NCI-H2029 treated with DMSO at 0.1 percent for 48 hours (cell line): ENCODE data around the gene DNAH7.

ENCODE experiments used
- DNase-seq: peaks from one replicate; lab custom pipeline; 2025; lab: John Stamatoyannopoulos, UW

DNAH7 gene

DNA sequence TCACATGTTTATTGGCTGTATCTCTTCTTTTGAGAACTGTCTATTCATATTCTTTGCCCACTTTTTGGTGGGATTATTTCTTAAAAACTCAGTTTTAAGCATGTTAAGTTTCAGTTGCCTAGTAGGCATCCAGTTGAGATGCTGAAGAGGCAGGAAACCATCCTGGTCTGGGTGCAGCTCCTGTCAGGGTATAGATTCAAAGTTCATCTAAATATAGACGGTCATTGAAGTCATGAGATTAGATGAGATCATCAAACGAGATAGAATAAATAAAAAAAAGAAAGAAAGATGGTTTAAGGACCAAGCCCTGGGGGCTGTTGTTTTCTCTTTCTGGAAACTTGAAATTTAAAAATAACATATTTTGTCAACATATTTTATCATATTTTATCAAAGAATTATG is 9.2 kb upstream of the DNAH7 start:
- DNase-seq = no peak

DNA sequence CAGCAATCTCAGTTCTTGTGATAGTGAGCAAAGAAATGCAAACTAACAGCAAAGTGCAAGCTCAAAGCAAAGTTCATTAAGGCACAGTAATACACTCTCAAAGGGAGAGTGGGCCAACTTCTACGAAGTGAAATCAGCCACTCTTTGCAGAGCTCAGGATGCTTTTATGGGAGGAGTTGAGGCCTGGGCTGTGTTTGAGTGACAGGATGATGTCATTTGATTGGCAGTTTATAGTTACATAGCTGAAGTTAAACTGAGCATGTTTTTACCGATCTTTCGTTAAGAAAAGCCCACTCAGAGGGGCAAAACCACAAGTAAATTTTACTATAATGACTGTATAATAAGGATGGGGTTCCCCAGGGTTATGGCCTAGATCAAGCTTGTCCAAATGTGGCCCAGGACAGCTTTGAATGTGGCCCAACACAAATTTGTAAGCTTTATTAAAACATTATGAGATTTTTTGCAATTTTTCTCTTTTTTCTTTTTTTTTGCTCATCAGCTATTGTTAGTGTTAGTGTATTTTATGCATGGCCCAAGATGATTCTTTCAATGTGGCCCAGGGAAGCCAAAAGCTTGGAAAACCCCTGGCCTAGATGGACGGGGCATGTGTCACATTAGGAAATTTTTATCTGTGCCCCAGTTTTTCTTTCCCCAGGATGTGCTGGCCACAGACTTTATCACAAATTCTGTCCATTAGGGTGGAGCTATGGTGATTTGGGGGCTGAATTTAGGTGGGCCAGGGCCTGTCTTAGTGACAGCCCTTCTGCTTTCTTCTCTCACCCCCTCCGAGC is 8.3 kb upstream of the DNAH7 start:
- DNase-seq = no peak

DNA sequence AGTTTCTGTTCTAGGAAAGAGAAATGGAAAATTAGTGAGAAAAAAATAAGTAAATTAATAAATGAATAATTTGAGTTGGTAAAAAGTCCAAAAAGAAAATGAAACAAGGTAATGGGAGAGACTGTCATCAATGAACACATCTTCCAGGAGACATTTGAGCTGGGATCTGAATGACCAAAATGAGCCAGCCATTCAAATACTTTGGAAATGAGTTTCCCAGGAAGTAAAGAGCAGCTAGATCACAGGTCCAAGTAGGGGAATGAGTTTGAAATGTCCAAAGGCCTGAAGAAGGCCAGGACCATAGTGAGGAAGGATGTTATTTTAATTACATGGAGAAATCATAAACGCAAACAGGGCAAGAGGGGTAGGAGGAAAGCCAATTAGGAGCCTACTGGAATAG is 6.6 kb upstream of the DNAH7 start:
- no peak for DNase-seq

DNA sequence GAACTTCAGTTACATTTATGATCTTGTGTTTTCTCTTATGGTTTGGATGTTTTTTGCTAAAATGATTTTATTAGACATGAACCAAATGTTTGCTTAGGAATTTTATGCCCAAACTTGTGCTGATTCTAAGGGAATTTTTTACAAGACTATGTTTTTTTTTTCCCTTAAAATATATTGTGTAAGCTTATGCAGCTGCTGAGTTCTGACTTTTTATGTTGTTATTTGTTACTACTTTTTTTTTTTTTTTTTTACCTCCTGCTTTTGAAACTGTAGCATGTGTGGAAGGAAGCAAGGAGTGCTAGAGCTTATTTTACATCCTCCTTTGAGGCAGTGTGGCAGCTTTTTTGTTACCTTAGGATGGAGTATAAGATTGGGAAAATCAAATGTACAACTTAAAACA is 6.0 kb upstream of the DNAH7 start:
- DNase-seq = no peak

DNA sequence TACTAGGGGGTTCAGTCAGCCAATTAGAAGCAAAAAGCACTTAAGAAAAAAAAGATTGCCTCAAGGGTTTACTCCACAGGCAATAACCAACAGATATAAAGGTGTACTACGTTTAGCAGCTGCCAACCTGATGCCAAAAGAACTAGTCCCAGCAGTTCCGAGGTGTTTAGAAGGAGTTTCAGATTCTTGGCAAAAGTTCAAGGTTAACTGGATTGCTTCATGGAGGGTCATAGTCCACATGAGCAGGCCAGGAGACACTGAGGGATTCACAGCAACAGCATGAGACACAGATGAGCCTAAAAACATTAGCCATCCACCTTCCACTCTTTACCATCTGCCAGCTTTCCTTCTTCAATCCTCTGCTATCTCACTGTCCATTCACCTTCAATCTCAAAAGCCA is 4.9 kb upstream of the DNAH7 start:
- DNase-seq = no peak

DNA sequence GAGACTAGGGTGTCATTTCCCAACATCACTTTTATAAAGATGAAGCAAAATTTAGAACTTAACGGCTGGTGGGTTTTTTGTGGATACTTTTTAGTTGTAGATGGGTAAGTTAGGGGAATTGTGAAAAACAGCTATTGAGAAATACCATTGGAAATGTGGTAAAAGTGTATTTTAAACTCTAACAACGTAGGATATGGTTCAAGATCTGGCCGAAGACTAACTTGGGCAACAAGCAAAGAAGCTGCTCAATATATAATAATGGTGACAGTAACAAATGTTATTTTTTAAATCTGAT is 1.6 kb downstream of the DNAH7 start:
- no peak for DNase-seq

DNA sequence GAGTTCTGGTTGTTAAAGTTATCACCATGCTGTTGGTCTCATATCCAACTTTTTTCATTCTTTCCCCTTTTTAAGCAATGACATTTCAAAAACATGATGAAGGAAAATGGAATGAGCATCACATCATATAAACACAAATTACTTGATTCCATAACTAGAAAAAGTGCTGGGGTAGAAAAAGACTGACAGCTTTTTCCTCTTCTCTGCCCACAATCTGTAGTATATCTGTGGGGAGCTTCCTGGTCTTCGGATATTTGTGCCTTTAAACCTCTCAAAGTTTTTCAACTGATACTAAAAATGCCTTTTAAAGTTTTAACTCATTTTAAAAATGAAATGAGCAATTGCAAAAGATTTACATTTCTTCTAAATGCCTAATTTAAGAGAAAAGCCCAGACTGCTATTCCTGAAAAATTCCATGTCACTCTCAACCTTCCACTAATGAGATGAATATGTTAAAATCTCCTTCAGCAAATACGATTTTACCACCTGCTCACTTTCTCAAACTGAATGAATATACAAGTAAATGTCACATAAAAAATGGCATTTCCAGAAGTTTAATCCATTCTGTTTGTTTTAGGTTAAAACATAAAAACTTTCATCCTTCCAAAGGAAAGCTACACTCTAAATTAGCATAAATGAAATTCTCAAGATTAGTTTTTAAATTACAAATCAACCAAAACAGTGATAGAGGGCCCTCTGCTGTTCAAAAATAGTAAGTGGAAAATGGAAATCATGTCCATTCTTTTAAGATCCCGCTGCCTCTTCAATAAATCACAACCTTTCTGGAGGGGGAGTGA is 2.1 kb downstream of the DNAH7 start:
- no peak for DNase-seq

DNA sequence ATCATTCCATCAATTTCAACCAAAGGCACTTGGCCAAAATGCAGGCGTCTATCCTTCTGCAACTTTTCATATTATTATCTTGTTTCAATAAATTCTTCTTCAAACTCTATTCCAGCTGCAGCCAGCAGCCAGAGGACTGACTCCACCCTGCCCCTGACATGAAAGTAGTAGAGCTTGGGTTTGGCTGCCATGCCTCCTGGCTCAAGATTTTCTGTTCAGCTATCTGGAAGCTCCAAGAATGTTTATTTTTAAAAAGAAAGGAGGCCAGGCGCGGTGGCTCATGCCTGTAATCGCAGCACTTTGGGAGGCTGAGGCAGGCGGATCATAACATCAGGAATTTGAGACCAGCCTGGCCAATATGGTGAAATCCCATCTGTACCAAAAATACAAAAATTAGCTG is 4.9 kb downstream of the DNAH7 start:
- no peak for DNase-seq

DNA sequence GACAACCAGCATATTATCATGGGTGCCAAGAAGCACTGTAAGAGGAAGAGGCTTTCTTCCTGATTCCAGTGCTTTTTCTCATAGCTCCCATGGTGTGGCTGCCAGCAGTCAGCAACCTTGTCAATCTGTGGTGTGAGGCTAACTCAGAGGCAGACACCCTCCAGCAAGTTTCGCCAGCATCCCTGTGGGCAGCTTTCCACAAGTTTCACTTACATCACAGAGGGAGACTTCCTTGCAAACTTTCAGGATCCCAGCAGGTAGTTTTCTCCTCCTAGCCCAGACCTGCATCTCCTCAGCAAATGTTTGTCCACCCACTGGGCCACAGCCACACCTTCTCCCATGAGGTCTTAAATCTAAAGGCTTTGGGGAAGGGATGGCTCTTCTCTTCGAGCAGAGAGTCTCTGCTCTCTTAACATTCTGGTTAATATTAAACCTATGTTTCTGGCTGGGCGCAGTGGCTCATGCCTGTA is 9.1 kb downstream of the DNAH7 start:
- no peak for DNase-seq

DNA sequence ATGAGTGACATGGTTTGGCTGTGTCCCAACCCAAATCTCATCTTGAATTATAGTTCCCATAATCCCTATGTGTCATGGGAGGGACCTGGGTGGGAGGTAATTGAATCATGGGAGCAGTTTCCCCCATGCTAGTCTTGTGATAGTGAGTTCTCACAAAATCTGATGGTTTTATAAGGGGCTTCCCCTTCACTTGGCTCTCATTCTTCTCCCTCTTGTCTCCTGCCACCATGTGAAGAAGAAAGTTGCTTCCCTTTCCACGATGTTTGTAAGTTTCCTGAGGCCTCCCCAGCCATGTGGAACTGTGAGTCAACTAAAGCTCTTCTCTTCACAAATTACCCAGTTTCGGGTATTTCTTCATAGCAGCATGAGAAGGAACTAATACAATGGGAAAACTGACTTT is 14.0 kb downstream of the DNAH7 start:
- DNase-seq = no peak

DNA sequence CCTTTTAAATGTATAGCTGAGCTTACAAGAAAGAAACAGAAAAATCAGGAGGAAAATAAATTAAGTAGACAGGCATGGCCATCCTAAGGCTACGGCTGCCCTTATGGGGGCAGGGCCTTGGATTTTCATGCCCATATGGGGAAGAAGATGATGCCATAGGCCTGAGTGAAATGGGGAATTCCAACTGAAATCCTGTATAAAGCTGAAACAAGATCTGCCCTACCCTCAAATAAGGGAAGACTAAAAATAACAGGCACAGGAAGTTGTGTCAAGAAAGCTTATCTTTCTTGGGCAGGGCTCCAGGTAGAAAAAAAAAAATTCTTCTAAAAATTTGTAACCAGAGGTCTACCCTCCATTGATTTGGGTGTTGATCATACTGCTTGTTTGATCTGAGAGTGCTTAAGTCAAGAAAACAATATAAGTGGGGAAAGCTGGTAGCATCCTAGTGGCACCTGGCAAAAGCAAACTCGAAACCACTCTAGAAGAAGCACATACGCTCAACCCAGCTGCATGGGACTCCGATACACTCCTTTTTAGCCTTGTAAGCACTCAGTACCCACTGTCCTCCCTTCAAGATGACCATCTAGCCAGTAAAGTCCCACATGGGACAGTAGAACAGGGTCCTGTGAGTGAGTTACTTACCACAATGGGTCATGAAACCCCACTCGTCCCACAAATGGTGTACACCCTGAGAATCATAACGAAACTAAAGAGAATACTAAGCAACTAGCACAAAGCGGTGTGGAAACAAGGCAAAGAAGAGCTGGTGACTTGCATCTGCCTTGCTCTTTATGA is 22.3 kb downstream of the DNAH7 start:
- DNase-seq = no peak

DNA sequence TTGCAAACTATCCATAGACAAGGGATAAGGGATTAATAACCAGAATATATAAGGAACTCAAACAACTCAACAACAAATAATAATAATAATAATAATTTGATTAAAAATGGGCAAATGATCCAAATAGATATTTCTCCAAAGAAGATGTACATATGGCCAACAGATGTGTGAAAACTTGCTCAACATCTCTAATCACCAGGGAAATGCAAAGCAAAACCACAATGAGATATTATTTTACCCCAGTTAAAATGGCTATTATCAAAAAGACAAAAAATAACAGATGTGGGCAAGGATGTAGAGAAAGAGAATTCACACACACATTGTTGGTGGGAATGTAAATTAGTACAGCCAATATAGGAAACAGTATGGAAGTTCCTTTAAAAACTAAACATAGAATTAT is 26.9 kb downstream of the DNAH7 start:
- DNase-seq = no peak

DNA sequence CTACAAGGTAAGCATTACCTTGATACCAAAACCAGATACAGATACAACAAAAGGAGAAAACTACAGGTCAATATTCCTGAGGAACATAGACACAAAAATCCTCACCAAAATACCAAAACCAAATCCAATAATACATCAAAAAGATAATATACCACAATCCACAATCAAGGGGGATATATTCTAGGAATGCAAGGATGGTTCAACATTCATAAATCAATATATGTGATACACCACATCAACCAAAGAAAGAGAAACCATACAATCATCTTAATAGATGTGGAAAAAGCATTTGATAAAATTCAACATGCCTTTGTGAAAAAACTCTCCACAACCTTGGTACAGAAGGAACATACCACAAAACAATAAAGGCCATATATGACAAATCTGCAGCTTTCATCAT is 28.4 kb downstream of the DNAH7 start:
- DNase-seq = no peak

DNA sequence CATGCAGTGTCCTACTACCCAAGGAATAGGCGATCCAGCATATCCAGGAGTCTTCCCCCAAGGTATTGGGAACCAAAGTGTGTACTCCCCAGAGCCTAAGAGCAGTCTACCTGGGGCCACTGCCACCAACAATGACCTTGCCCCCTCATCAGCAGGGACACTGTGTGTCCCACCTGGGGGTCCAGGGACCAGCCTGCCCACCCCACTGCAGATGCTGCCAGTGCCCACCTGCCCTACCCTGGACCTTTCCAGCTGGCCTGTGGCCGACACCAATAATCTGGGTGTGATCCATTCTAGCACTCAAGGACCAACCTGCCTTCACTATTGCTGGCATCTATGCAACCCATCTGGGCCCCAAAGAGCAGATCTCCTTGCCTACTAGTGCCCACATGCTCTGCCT is 32.2 kb downstream of the DNAH7 start:
- no peak for DNase-seq

DNA sequence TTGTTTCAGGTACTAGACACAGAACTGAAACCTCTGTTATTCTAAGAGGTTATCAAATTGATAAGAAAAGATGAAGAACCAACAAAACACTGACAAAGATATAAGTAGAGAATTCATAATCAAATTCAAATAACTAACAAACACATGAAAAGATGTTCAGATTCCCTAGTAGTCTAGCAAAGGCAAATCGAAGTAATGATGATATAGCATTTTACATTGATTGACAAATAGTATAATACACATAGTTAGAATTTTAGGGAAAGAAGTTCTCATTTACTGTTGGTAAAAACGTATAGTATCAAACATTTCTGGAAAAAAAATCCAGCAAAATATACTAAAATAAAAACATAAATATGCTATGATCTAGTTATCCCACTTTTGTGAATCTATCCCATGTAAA is 50.6 kb downstream of the DNAH7 start:
- DNase-seq = no peak

DNA sequence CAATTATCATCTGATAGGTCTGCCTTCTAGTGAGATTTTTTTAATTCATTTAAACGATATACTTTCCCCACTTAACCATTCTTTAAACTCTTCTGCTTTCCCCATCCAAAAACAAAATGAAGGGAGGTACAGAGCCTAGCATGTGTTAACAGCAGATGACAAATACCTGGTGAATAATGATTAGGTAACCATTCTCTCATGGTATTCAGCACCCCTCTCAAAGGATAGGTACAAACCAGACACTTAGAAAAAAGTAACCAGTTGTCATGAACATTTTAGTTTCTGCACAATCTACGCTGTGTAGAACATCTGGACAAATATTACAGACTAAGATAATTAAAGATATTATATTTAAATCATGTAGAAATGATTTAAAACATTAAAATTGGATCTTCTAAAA is 56.3 kb downstream of the DNAH7 start:
- DNase-seq = no peak

DNA sequence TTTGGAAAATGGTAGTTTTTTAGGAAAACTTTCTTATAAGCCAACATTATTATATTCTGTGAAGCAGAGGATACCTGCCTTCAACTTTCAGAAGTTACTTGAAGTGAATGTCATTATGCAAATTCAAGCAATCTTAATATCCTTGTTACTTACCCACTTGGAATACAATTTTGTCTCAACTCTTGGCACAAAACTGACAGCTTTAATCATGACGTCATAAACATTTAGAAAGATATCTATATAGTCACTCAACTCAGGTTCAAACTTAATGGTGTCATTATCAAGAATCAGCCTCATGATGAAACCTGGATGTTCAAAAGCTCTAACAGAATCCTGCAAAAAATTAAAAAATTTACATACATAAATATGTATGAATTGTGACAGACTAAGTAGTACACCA is 68.1 kb downstream of the DNAH7 start:
- no peak for DNase-seq

DNA sequence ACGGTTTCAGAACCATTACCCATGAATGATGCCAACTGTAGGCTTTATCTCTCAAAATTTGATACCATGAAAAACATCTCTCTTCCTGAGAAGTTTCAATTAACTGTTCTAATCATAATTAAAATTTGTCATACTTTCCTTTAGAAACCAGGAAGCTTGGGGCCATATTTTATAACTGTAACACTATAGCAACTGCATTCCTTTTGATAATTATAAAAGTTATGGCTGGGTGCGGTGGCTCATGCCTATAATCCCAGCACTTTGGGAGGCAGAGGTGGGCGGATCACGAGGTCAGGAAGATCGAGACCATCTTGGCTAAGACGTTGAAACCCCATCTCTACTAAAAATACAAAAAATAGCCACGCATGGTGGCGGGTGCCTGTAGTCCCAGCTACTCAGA is 70.6 kb downstream of the DNAH7 start:
- no peak for DNase-seq

DNA sequence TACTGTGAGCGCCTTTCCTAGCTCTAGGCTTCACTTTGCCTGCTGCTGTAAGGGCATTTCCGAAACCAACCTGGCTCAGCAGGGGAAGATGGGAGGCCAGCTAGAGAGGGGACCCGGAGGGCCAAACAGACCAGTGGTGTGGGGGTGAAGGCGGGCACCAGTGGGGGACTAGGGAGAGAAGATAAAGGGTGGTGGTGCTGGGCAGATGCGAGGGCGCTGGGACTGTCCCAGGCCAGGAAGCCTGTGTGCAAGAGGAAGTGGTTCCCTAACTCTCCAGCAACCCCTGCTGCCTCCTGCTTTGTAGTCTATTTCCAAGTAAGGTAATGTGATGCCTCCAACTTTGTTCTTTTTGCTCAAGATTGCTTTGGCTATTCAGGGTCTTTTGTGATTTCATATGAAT is 73.1 kb downstream of the DNAH7 start:
- DNase-seq = no peak

DNA sequence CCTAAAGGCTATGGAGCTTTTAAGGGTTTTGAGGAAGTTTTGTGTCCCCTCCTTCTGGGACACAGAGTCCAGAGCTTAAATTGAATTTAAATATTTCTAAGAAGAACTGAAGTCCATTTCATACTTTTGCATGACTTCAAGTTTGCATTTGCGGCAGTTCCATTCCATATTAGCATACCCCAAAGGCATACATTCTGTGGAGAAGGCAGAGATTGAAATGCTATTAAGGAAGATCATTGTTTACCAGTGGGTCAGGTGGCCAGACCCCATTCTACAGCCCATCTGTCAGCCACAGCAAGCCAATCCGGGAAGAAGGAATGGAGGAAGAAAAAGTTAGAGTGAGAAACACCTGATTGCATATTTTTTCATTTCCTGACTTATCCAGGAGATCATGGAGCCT is 75.0 kb downstream of the DNAH7 start:
- no peak for DNase-seq

DNA sequence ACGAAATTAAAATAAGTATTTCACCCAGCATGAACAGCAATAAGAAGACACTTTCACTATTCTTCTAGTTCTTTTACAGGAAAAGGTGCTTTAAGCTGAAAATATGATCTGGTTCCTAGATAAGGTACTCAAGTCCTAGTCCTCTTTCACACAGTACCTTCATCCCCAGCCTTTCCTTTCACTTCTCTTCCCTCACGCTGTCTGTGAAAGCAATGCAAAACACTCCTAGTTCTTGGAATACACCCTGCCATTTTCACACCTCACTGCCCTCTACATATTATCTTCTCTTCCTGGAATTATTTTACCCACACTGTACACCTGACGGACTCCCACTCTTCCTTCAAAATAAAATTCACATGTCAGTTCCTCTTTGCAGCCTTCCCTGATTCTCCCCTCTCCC is 82.9 kb downstream of the DNAH7 start:
- no peak for DNase-seq

DNA sequence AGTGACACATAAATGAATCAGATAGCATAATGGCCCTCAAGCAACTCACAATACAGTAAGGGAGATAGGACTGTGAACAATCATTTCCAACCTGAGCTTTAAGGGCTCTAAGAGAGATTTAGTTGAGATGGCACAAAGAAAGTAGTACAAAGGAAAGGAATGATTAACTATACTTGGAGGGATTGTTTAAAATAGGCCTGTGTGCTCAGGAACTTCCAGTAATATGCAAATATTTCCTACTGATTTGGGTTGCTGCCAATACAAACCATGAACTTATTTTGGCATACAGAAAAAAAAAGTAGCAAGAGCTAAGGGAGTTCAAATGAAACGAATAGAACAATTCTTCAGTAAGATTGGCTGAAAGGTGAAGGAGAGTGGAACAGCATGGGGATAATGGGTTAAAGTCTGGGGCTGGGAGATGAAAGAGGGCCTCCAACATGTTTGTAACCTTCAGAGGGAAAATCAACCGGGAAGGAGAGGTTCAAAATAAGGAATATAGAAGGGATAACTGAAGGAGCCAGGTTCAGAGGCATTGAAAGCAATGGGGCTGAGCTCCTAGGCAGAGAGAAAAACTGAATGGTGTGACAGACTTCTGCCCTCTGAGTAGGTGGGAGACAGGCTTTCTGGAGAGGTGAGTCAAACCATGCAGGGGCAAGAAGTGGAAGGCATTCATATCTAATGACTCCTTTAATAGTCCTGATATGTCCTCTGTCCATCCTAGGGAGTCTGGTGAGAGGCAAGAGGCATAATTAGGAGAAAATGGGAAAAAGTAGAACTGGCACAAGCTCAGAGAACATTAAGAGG is 83.5 kb downstream of the DNAH7 start:
- no peak for DNase-seq
